Activated CD4-positive, CD25-positive, alpha-beta regulatory T cell treated with anti-CD3 and anti-CD28 coated beads, Interleukin-2, amount 50 U/mL, for 72 hours (primary cell): Measurements from ENCODE around the gene TM6SF1.
"Not testable (repeated sequence)": the region's sequence is repeated elsewhere in the genome, so short reads cannot be mapped to it uniquely, and the experiment has no call there.

Experiments
- DNase-seq: peaks from one replicate; pipeline ENCODE4 v3.0.0; 2021

Gene TM6SF1

DNA sequence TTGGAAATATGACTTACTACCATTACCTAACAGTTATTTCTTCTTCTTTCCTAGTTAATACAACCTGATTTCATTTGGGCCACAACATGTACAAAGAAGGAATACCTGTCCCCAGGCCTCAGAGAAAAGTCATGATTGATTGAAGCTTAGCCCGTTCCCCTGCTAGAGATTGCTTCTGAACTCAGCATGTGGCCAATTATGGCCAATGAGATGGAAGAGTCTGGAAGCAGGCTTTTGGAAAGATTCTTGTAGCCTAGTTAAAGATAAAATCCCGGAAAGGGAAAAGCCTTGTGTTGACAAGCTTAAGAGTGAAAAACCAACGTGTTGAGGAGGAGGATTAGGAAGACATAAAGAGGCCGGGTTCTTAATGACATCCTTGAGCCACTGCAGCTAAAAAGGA, 17.0 kb upstream of the TM6SF1 start:
- no peak for DNase-seq

DNA sequence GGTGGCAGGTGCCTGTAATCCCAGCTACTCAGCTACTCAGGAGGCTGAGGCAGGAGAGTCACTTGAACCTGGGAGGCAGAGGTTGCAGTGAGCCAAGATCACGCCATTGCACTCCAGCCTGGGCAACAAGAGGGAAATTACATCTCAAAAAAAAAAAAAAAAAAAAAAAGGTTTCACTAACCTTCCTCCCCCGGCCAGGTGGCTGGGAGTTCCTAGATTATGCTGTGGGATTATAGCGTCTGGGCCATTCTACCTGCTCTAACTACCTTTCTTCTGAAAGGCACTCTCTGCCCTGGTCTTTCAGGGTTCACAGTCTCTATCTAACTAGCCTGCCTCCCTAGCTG, 15.5 kb upstream of the TM6SF1 start:
- DNase-seq: not testable (repeated sequence)

DNA sequence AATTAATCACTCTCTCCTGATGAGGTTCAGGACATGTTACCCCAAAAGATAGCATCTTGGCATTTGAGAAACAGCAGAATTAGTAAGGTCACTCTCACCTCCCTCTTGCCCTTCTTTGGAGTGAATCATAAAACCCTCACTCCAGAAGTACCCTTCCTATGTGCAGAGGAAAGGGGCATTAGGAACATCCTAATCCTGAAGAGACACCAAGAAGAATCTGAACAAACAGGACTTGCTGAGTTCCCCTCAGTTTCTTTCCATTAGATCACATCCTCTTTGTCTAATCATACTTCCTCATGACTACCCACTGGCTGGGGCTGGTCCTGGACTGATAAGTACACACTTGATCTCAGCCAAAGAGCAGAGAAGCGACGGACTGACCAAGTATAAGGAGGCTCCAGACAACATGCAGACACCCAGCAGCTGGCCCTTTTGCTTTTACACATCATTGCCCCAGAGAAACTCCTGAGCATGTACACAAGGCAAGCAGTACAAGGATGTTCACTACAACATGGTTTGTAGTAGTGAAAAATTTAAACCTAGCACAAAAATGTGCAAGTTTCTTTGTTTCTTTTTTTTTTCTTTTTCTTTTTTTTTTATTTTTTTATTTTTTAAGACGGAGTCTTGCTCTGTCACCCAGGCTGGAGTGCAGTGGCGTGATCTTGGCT, 15.0 kb upstream of the TM6SF1 start:
- no peak for DNase-seq

DNA sequence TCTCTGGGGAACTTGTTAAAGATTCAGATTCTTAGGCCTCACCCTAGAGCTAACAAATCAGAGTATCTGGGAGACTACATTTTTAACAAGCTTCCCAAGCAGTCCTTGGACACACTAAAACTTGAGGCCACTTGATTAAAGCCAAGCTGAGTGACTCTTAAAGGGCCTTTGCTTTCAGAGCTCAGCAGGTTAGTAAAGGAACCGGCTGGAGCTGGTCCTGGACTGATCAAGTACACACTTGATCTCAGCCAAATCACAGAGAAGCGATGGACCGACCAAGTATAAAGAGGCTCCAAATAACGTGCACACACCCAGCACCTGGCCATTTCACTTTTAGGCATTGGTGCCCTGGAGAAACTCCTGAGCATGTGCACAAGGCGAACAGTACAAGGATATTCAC, 12.9 kb upstream of the TM6SF1 start:
- DNase-seq: no peak

- DNase-seq: no peak
Observed at GRCh38 chr15:83098079-83098478, 9.4 kb upstream of the TM6SF1 start.

DNA sequence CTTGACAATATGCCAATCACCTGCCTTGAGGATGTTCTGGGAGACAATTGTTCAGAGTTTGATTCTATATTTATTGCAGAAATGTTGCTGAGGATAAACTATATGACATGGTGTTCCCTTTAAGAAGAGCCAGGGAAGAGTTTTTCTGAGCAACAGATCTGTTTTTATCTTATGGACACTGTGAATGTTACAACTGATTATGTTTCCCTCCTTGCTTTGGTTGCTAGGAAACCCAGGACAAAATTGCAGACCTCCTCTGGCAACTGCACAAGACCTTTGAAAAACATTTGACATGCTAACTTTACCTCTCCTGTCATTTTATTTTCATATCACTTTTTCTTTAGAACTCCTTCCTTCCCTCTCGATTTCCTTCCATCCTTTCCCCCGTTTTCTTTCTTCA, 8.2 kb upstream of the TM6SF1 start:
- DNase-seq: no peak

GRCh38 chr15:83100097-83100646, 7.3 kb upstream of the TM6SF1 start:
- DNase-seq: no peak

GRCh38 chr15:83102346-83102745, 5.1 kb upstream of the TM6SF1 start:
- no peak for DNase-seq

DNA sequence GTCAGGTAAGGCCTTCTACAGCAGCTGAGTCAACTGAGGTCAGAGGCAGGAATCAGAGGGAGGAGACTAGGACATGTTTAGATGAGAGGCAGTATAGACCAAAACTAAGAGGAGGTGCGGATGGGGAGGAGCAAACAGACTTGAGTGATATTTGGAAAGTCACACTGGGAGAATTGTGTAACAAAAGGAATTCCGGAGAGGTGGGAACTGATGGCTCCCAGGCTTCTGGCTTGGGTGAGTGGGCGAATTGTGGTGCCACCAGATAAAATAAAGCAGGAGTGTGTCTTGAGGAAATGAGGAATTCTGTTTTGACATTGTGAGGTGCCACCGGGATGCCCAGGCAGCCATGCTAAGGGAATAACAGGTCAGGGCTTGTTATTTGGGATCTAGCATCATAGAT, 3.3 kb upstream of the TM6SF1 start:
- no peak for DNase-seq

- no peak for DNase-seq
Observed at GRCh38 chr15:83105440-83105839, 2.0 kb upstream of the TM6SF1 start.

DNA sequence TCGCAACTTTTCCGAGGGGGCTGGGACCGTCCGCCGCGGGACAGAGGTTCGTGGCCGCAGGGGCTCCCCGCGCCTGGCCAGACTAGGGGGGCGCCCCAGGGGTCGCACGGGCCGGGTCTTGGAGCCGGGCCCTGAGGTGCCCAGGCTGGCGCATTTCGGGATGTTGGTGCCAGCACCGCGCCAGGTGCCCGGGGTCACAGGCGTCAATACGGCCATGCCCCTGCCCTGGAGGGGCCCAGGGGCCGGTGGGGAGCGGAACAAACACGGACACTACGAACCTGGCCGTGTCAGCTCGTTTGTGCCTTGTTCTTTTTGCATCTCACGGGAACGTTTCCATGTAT, 366 bp downstream of the TM6SF1 start:
- DNase-seq: no peak

- no peak for DNase-seq
Observed at GRCh38 chr15:83108266-83109219, 1.1 kb downstream of the TM6SF1 start.

GRCh38 chr15:83109532-83109931, 2.1 kb downstream of the TM6SF1 start:
- DNase-seq: no peak

- DNase-seq: no peak
Observed at GRCh38 chr15:83110381-83110780, 2.9 kb downstream of the TM6SF1 start.

DNA sequence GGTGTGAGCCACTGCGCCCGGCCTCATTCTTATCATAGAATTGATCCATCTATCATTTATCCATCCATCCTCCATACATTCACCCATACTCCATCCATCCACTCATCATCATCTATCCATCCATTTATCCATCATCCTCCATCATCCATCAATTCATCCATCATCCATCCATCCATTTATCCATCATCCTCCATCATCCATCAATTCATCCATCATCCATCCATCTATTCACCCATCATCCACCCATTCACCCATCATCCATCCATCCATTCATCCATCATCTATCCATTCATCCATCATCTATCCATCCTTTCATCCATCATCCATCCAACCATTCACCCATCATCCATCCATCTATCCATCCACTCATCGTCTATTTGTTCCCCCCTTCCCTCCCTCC, 3.7 kb downstream of the TM6SF1 start:
- DNase-seq: no peak

DNA sequence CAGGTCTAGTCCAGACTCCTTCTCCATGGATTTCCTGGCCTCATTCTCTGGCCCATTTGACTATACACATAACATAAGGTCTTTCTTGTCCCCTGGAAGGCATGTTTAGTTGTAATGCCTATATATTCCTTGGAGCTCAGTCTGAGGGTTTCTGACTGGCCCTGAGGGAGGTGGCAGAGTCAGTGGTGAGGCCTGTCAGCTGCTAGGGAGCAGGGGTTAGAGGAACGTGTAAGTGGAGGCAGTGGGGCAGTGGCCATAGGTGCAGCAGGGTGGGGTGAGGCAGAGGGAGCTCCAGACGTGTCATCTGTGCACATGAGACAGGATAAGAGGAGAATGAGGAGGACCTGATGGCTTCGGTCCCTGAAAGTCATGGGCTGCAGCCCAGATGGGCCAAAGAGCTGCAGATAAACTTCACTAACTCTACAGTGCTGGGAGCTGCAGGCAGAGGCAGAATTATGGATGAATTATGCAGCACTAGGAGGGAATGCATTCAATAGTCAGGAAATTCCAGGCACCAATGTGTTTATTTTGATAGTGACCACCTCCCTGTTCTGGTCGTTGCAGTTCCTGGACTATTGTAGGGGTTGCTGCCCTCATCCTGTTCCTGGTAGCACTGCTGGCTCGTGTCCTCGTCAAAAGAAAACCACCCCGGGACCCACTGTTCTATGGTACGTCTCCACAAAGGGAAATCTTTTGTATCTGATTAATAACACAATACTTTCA, 4.9 kb downstream of the TM6SF1 start:
- DNase-seq: no peak

- no peak for DNase-seq
Observed at GRCh38 chr15:83112956-83113299, 5.5 kb downstream of the TM6SF1 start.

DNA sequence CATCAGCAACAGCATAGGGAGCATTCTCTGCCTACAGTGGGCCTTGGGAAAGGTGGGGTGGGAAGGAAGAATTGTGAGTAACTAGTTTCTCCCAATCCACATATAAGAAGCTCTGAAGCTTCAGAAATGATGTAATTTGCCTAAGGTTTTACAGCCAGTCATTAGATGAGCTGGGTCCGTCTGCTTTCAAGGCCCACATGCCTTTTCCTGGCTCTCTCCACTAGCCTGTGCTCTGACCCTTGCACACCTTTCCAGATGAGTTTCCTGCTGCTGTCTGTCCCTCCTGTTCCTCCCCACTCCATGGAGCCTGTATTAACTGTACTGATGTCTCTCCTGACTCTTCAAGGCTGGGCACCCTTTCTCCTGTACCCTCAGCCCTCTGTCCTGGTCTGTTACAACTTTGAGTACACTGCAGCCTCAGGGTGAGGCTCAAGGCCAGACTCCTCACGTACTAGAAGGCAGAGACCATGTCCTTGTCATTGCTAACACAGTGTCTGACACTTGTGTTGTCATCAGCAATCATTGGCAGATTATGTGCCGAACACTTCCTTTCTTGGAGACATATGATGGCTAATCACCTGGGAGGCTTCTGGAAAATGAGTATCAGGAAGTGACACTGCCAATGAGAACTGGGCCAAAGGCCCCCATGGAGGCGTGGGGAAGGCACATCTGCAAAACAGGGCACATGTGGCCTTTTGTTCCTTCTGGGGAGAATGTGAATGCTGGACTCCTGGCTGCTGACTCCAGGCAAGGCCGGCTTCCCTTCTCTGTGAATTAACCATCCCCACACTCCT, 6.6 kb downstream of the TM6SF1 start:
- no peak for DNase-seq

DNA sequence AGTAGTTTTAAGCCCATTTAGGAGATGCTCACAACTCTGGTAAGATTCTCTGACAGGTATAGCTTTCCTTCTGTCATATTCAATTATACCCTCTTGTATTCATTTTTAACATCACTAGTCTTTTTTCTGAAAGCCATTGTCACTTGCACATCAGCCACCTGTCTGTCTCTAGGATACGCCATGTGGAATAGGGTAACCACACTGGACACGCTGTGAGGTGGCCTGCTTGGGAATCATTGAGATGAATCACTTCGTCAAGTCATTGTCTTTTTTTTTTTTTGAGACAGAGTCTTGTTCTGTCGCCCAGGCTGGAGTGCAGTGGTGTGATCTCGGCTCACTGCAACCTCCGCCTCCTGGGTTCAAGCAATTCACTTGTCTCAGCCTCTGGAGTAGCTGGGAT, 7.4 kb downstream of the TM6SF1 start:
- DNase-seq: no peak

DNA sequence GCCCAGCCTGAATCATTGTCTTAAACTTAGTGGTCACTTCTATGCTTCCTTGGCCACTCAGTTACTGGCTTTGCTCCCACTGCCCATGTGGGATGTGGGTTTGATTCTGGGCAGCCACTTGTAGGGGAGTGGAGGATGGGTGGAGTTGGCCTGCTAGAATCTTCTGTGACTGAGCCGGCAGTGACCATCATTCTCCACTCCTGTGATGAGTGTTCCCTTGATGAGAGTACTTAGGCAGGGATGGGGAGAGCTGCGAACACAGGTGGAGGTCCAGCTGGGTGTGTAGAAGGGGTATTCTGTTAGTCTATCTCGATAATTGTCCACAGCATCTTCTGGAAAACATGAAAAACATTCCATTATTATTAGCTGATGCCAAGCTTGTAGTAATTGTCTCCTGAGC, 8.0 kb downstream of the TM6SF1 start:
- DNase-seq: no peak

DNA sequence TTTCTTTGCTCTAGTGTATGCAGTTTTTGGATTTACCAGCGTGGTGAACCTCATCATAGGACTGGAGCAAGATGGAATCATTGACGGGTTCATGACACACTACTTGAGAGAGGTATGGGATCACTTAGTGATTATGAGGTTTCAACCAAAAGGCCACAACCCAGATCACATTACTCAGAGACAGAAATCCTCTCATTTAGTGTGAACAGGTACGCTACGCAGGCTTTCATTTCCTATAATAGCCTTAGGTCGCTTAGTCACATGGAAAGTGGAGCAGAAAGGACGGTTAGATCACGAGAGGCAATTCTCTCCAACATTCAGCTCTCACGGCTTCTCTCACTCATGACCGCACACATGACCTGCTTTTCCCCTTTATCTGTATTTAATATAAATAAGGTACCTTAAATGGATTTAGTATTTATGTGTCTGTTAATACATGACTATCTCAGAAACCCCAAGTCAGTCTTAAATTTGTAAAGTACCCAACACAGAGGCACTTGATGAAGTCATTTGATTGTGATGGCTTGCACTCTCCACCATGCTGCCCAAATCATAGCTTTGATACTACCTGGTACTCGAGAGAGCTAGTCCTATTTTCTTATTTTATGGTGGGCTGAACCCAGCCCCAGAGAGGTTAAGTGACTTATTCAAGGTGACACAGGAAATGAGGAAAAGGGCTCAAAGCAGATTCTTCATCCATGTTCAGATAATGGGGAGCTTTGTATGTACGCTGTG, 8.6 kb downstream of the TM6SF1 start:
- no peak for DNase-seq

DNA sequence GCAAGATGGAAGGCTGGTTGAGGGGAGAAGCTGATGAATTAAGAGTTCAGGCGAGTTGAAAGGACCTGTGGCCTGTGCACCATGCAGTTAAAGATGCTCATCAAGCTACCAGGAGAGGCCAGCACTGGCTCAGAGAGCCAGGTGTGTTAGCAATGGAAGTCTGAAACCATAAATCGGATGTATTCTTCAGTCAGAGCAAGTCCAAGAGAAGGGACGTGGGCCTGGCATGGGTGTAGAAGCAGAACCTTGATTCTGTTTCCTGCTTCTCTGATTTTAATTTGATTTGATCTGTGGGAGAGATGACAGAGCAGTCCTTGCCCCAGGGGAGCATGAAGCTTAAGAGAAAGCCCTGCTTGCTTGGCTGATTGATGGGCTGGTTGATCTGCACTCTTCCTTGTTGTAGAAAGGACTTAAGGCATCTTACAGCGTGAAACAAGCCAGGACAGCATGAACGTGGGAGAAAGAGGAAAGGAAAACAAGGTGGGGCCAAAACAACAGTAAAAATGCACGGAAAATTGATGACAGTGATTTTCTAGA, 10.9 kb downstream of the TM6SF1 start:
- no peak for DNase-seq
